ENCODE measurements around the gene LRRC47. TPM values are rescaled to one million over a fixed set of nuclear protein-coding genes. Genes with fewer than 3 reads are reported as not detected.

Gene LRRC47
- polyA plus RNA-seq, 6 donors from 2014 or later, result 13.6 to 30.8 (median 26.9) TPM

DNA sequence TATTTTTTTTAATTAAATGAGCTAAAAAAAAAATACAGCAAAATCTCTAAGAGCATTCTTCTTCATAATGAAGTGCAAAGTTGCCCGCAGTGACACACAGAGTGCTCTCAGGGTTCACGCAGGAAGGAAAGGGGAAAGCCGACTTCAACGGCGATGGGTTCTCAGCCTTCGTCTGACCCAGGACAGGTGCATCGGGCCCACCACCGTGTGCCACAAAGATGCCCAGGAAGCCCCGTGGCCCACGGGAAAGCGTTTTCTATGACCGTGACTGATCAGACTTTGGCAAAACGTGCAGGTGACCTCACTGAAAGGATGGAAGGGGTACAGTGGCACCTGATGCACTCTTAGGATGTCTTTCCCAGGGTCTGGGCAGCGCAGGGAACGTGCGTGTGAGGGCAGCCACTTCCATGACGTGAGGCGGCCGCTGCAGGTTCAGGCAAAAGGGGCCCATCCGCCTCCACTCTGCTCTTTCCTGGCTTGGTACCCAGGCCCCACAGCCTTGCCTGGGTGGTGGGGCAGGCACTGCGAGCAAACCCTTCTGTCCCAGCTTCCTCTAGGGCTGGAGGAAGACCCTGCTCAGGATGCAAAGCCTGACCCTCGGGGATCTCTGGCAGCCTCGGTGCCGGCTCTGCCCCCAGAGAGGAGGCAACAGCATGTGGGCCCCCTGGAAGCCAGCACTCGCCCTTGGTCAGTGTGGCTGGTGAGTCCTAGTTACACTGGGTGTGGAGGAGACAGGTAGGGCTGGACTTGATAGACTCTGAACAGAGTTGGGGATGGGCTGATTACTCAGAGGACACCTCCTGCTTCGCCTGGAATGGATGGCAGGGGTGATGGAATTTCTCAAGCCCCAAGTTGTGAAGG, 8.3 kb downstream of the LRRC47 start:
- Mint-ChIP-seq H3K4me1 (peaks cover 9 to 22% (median 15%) of the 10 kb centered on the region in 3 donors), H3K4me3 (peak overlapping the region in 1 of 8 donors; percentile 47), H3K27me3 (no peaks in the 10 kb centered on the region), H3K9me3 (no peaks in the 10 kb centered on the region), H3K36me3 (no peaks in the 10 kb centered on the region), H3K27ac (no peak overlapping the region)
- ATAC-seq (ENCODE audit: low read depth in 2 of 2) (no peak), DNase-seq (no peak)

DNA sequence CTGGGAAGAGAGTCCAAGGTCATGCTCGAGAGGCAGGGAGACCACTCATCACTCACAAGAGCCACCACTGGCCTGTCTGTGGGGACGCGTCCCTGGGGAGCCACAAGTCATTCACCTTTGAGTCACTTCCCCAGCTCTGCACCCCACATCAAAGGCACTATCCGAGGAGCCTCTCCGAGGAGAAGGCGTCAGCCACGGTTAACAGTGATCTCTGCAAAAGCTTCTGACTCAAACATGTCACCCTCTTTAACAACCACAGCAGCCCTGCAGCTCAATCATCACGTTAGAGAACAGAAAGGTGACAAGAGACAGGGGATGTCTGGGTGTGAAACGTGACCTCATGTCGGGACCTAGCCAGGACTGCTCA, 9.0 kb downstream of the LRRC47 start:
- DNase-seq (no peak), ATAC-seq (ENCODE audit: low read depth in 2 of 2) (no peak)
- Mint-ChIP-seq H3K27ac (no peak overlapping the region), H3K36me3 (no peaks in the 10 kb centered on the region), H3K4me3 (no peak overlapping the region), H3K9me3 (no peaks in the 10 kb centered on the region), H3K27me3 (no peaks in the 10 kb centered on the region), H3K4me1 (peaks cover 5 to 17% (median 9%) of the 10 kb centered on the region in 3 donors)

DNA sequence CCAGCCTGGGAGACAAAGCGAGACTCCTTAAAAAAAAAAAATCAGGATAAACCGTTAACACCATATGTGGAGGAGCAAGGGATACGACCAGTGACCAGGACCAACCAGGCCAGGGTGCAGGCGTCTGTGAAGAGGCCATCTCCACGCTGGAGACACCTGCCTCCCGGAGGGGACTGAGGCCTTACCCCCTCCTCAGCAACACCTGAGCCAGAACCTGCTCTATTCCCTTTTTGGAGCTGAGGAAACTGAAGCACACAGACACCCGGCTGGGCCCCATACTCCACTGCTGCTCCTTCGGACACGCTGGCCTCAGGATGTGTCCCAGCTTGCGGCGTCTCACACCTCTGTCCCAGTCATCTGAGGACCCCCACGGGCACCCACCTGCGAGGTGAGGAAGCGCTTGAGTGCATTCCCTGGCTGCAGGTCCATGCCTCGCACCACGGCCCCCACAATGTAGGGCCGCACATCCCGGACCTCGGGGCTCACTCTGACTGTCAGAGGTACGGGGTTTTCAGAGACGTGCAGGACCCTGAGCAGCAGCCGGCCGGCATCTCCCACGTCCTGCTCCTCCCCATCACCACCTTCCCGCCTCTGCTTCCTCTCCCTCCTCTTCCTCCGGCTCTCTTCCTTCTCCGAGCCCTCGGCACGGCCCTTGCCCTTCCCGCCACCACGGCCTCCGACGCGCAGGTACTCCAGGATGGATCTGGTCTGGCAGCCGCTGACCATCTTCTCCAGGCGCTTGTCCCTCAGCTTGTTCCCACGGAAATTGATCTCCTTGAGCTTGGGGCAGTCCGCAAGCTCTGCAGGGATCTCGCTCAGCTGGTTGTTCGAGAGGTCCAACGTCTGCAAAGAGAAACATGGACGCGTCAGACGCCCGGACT, 9.6 kb downstream of the LRRC47 start:
- Mint-ChIP-seq H3K27ac (no peak overlapping the region), H3K4me3 (no peak overlapping the region), H3K27me3 (no peaks in the 10 kb centered on the region), H3K4me1 (peaks cover 5 to 12% (median 6%) of the 10 kb centered on the region in 3 donors), H3K36me3 (no peaks in the 10 kb centered on the region), H3K9me3 (no peaks in the 10 kb centered on the region)
- DNase-seq, result no peak
- no peak for ATAC-seq (ENCODE audit: low read depth in 2 of 2)

DNA sequence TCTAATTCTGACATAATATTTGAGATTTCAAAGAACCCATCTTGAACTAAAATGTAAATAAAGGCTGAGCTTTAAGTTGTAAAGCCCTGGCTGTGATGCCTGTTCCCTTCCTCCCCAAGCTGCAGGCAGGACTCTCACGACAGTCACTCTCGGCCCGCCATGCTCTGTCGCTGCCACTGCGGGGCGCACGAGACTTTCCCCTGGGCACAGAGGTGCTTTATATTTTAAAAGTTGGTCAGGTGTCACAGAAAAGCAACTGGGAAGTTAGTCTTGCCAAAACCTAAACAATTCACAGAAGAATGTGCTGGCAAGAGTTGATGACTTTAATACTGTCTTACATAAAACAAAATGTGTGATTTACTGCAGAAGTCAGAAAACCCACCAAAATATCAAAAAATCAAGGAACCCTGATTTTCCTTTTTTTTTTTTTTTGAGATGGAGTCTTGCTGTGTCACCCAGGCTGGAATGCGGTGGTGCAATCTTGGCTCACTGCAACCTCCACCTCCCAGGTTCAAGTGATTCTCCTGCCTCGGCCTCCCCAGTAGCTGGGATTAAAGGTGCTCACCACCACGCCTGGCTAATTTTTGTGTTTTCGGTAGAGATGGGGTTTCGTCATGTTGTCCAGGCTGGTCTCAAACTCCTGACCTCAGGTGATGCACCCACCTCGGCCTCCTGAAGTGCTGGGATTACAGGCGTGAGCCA, 10.7 kb downstream of the LRRC47 start:
- Mint-ChIP-seq H3K27ac (no peak overlapping the region), H3K36me3 (no peaks in the 10 kb centered on the region), H3K27me3 (no peaks in the 10 kb centered on the region), H3K9me3 (no peaks in the 10 kb centered on the region), H3K4me1 (peaks cover 0 to 8% (median 5%) of the 10 kb centered on the region in 3 donors), H3K4me3 (peak overlapping the region in 1 of 8 donors; percentile 3)
- ATAC-seq (ENCODE audit: low read depth in 2 of 2) (no peak), DNase-seq (no peak)

DNA sequence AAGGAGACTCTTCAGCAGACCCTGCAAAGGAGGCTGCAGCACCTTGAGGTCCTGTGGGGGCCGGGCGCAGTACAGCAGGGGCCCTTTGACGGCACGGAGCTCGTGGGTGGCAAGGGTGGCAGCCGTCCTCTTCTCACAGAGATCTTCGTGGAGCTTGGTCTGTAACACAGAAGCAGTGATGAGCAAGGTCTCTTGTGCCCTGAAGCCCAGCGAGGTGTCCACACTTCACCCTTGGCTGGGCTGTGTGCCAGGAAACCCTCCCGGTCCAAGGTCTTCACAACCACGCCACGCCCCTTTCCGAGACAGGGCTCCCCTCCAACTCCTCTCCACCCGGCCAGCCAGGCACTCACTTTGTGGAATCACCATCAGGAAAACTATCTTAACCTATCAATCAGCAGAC, 11.3 kb downstream of the LRRC47 start:
- Mint-ChIP-seq H3K9me3 (no peaks in the 10 kb centered on the region), H3K27me3 (no peaks in the 10 kb centered on the region), H3K27ac (no peak overlapping the region), H3K4me3 (no peak overlapping the region), H3K4me1 (peaks cover 0 to 8% (median 5%) of the 10 kb centered on the region in 3 donors), H3K36me3 (peaks cover 5% of the 10 kb centered on the region in 2 donors)
- ATAC-seq (ENCODE audit: low read depth in 2 of 2) (no peak), DNase-seq (no peak)

DNA sequence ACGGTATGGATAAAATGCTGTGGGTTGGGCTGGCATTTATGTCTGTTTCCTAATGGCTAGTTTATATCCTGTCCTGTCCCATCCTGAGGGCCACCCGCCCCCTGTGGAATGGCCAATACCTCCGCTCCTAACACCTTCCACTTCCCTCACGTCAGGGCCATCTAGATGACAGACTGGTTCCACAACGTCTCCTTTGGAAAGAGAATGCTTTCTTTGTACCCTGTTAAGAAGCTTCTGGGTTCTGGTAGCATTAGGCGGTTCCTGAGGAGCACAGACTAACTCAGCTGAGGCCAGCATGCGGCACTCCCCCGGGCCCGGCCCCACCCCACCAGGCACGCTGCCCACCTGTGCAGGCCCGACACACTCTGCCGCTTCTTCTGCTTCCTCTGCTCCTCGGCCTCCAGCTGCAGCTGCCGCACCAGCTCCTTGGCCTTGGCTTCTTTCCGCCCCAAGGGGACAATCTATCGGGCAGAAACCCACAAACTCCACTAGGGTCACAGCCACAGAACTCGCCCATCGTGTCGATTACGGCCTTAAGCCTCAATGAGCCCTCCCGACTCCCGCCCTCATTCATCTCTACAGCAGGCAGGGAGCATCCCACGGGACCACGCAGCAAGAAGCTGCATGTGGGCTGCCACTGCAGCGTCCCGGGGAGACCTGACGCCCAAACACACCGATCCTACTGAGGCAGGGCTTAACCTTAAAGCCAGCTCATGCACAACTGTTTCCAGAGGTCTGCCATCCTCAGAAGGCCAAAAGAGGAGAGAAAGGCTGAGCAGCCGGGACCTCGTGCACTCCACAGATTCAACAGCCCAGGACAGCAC, 12.4 kb downstream of the LRRC47 start:
- DNase-seq, result no peak
- ATAC-seq (ENCODE audit: low read depth in 2 of 2), result no peak
- Mint-ChIP-seq H3K36me3 (peaks cover 9 to 10% of the 10 kb centered on the region in 2 donors), H3K27ac (peak overlapping the region in 1 of 6 donors; percentile 44), H3K4me1 (peaks cover 0 to 5% (median 4%) of the 10 kb centered on the region in 3 donors), H3K4me3 (no peak overlapping the region), H3K9me3 (no peaks in the 10 kb centered on the region), H3K27me3 (no peaks in the 10 kb centered on the region)

DNA sequence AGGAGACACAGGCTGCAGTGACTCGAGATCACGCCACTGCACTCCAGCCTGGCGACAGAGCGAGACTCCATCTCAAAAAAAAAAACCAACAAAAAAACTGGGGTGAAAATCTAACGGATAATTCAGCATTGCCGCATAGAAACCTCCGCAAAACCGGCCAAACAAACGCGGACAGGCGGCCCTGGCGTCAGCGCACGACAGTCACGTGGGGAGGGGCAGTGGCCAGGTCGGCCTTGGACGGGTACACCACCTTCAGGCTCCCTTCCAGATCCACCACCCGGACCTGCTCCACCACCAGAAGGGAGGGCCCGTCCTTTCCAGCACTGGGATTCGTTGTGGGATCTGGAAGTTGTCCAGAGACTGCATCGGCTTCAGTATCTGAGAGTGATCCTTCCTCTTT, 15.4 kb downstream of the LRRC47 start:
- Mint-ChIP-seq H3K36me3 (peaks cover 9 to 10% of the 10 kb centered on the region in 2 donors), H3K27me3 (no peaks in the 10 kb centered on the region), H3K4me1 (peaks cover under 1 to 12% (median under 1%) of the 10 kb centered on the region in 3 donors), H3K4me3 (no peak overlapping the region), H3K27ac (peak overlapping the region in 1 of 6 donors; percentile 6), H3K9me3 (no peaks in the 10 kb centered on the region)
- ATAC-seq (ENCODE audit: low read depth in 2 of 2), result no peak
- DNase-seq, result no peak

DNA sequence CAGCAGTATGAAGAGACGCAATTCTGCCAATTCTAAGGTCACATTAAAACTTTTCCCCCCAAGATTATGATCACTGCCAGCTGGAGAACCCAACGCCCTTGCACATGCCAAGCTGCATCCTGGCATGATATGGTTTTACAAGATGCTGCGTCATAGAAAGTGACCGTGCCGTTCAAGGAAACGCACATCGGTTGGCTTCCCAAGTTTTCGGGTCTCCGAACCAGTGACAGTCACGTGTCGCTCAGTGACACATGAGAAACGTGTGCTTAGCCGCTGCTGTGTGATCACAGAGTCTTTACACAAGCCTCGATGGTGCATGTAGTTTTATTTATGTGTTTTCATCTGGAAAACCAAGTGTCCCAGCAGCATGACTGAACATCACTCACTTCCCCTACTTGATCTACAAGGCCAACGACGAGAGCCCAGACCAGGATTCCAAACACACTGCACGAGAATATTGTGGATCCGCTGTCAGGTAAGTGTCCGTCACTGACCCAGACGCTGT, 16.3 kb downstream of the LRRC47 start:
- no peaks in the 10 kb centered on the region for H3K9me3 Mint-ChIP-seq
- no peaks in the 10 kb centered on the region for H3K27me3 Mint-ChIP-seq
- peaks cover 9 to 10% of the 10 kb centered on the region in 2 donors for H3K36me3 Mint-ChIP-seq
- H3K4me1 Mint-ChIP-seq, result peaks cover 8 to 21% (median 8%) of the 10 kb centered on the region in 3 donors
- no peak for DNase-seq
- no peak for ATAC-seq (ENCODE audit: low read depth in 2 of 2)
- H3K27ac Mint-ChIP-seq, result peak overlapping the region in 2 of 6 donors; percentile 13 to 15
- peak overlapping the region in 1 of 8 donors; percentile 18 for H3K4me3 Mint-ChIP-seq

DNA sequence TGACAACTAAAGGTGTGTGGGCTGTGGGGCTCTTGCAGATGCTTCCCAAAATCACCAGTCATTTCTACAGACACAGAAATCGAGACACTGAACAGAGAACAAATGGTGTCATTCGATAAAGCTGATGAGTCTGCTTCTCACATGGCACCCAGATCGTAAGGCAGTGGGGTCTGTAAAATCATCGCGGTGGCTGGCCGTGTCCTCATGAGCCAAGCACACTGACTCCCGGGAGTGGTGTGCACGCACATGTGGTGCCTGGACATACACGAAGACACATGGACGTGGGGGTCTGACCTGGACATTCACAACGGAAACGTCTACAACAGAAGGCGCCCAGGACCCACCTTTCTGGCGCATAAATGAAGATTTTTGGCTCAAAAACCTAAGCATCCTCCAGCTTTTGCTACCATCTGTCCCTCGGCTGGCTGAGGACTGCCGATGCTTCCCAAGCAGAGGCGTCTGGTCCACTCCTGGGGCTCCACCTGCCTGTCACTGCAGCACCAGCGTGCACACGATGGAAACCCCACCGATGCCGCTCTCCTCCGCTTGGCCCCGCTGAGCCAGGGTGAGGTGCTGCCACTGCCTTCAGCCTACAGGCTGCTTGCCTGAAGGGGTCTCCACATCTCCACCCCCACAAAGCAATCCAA, 16.9 kb downstream of the LRRC47 start:
- Mint-ChIP-seq H3K27me3 (no peaks in the 10 kb centered on the region), H3K9me3 (no peaks in the 10 kb centered on the region), H3K27ac (peak overlapping the region in 2 of 6 donors; percentile 13 to 59), H3K4me1 (peaks cover 8 to 22% (median 10%) of the 10 kb centered on the region in 3 donors), H3K36me3 (peaks cover 9 to 10% of the 10 kb centered on the region in 2 donors), H3K4me3 (no peak overlapping the region)
- DNase-seq, result no peak
- ATAC-seq (ENCODE audit: low read depth in 2 of 2), result no peak

DNA sequence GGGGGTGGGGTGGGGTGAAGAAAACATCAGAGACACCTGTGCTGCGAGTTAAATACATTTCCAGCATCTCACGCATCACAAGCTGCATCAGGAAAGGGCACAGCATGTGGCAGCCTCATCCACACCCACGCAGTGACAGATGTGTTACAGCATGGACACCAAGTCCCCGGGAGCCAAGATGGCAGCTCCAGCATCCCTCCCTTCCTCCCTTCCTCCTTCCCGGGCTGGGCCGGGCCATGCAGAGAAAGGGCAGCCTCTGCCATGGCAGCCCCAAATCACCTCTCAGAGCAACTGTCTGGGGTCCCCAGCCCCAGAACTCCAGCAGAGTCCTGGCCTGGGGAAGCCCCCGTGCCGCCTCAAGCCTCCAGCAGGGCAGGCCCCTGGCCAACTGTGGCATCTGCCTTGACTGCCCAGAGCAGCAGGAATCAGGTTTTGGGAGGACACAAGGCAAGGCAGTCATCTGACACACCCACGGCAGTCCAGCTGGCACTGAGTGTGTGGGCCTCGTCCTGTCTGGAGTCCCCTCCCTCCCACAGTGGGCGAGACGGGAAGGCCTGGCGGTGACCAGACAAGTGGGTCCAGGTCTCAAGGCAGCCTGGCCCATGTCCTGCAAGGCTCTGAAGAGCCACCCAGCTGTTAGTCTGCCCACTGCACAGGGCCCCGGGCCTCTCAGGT, 17.6 kb downstream of the LRRC47 start:
- Mint-ChIP-seq H3K4me3 (no peak overlapping the region), H3K9me3 (no peaks in the 10 kb centered on the region), H3K4me1 (peaks cover 8 to 22% (median 10%) of the 10 kb centered on the region in 3 donors), H3K27ac (peak overlapping the region in 1 of 6 donors; percentile 41), H3K27me3 (no peaks in the 10 kb centered on the region), H3K36me3 (peaks cover 9 to 10% of the 10 kb centered on the region in 2 donors)
- ATAC-seq (ENCODE audit: low read depth in 2 of 2) (no peak), DNase-seq (no peak)

DNA sequence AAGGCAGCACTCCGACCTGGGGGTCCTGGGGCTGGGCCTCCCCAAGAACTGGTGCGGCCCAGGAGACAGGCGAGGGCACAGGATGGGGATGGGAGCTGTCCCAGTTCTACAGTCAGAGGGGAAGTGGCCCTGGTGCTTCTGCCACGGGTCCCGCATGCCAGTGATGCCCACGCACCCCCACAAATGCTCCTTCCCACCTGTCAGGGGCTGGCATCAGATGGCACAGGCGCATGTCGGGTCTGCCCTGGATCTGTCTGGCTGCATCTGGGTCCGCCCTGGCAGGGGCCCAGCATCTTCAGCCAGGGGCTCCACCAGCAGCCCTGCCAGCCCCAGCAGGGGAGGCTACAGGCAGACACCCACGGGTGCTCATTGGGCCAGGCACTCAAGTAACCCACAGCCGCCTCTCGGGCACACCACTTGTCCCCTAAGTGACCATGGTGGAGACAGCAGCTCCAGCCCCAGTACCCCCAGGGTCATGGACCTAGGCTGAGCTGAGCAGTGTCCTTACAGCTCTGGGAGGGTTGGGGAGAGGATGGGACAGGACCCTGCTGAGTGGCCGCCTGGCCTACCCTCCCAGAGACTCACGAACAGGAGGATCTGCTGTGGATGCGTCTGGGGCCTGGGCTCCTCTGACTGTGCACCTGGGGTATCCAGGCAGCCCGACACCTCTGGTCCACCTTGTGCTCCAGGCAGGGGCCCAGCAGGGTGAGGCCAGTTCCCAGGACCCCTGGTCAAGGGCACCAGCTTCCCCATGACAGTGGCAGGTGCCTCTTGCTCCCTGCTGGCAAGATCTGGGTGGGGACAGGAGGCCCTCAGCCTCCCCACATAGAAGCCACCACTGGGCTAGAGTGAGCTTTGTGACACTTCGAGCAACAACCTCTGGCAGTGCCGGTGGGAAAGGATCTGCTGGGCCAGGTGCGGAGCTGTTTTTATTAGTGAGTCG, 18.4 kb downstream of the LRRC47 start:
- Mint-ChIP-seq H3K27me3 (no peaks in the 10 kb centered on the region), H3K4me1 (peaks cover 8 to 28% (median 13%) of the 10 kb centered on the region in 3 donors), H3K4me3 (no peak overlapping the region), H3K27ac (no peak overlapping the region), H3K36me3 (peaks cover 9 to 10% of the 10 kb centered on the region in 2 donors), H3K9me3 (no peaks in the 10 kb centered on the region)
- ATAC-seq (ENCODE audit: low read depth in 2 of 2) (no peak), DNase-seq (no peak)

Measured in naive B cell (primary cell).